OCI-LY7 (cell line): ENCODE results near the gene MPRIP.

Experiments
- CTCF ChIP-seq: fragments of 200-600 bp; sonication (generic); conservative IDR thresholded peaks from 2 replicates; pipeline ENCODE4 v1.5.1; 2014; ENCODE audit warnings: mild to moderate bottlenecking, antibody characterized with exemption, low read length, moderate library complexity, mixed read lengths
- EZH2phosphoT487 ChIP-seq: fragments of 200-600 bp; sonication (generic); IDR thresholded peaks from 2 replicates; pipeline ENCODE4 v1.6.1; 2018; ENCODE audit warnings: low read depth, borderline replicate concordance, mild to moderate bottlenecking, mixed run types, antibody characterized with exemption, low read length, moderate library complexity, mixed read lengths

GRCh38 chr17:17001076-17001777 is 41.0 kb upstream of the MPRIP start:
- TF ChIP-seq CTCF (no peak), EZH2phosphoT487 (no peak)
